Tibial artery (tissue), 4 donors: ENCODE results near the gene RALGPS2.
"Not testable (repeated sequence)": the region's sequence is repeated elsewhere in the genome, so short reads cannot be mapped to it uniquely, and the experiment has no call there.

ENCODE experiments used
- DNase-seq, 2 donors: peaks; one replicate each; pipeline ENCODE4 v3.0.0-alpha.2; 2019
- H3K27ac ChIP-seq, 2 donors: fragments of 200-600 bp; sonication (generic) in 1 of 2; 1 replicate in 1 of 2; 2 replicates in 1 of 2; pipeline ENCODE4 v1.5.1; 2018 to 2019; ENCODE audit warnings: mild to moderate bottlenecking in 1 of 2
- H3K27me3 ChIP-seq, 2 donors: fragments of 200-600 bp; sonication (generic) in 1 of 2; one replicate each; pipeline versions ENCODE4 v1.5.1 to v1.6.0; 2016 to 2019
- H3K36me3 ChIP-seq, 3 donors: fragments of 200-600 bp; sonication (generic) in 2 of 3; one replicate each; pipeline ENCODE4 v1.5.1; 2016 to 2019; ENCODE audit warnings: mild to moderate bottlenecking in 2 of 3
- H3K4me1 ChIP-seq, 4 donors: fragments of 200-600 bp; sonication (generic) in 2 of 4; 1 replicate in 3 of 4; 2 replicates in 1 of 4; pipeline ENCODE4 v1.5.1; 2016 to 2019
- H3K4me3 ChIP-seq, 2 donors: fragments of 200-600 bp; sonication (generic) in 1 of 2; 1 replicate in 1 of 2; 2 replicates in 1 of 2; pipeline ENCODE4 v1.5.1; 2018 to 2019; ENCODE audit warnings: mild to moderate bottlenecking in 2 of 2
- H3K9me3 ChIP-seq, 3 donors: fragments of 200-600 bp; sonication (generic) in 1 of 3; one replicate each; pipeline ENCODE4 v1.5.1; 2016 to 2019
- intact Hi-C: fragments of 100-400 bp; cut with DNase I; formaldehyde crosslinking; loops from one replicate; pipeline ENCODE4 v1.15.0; 2023; ENCODE audit warnings: low total_unique reads
- TF ChIP-seq, protein P1 (sequence below), 2 experiments: fragments of 200-600 bp in 1 of 2; fragments of 450-650 bp in 1 of 2; IDR thresholded peaks; one replicate each; pipeline ENCODE4 v1.5.1; 2017 to 2019; ENCODE audit warnings: antibody characterized with exemption in 2 of 2, mild to moderate bottlenecking in 1 of 2, moderate library complexity in 1 of 2

Gene RALGPS2

DNA sequence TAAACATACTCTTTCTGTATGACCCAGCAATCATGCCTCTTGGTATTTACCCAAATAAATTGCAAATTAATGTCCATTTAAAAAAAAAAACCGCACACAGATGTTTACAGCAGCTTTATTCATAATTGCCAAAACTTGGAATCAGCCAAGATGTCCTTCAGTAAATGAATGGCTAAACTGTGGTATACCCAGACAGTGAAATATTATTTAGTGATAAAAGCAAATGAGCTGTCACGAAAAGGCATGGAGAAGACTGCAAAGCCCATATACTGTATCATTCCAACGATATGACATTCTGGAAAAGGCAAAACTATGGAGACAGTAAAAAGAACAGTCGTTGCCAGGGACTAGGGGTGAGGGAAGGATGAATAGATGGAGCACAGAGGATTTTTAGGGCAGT lies 223.6 kb downstream of the RALGPS2 start:
- intact Hi-C loops = no loop called here
- no peak for DNase-seq
- Histone ChIP-seq H3K27ac (no peak overlapping the region), H3K36me3 (no peaks in the 10 kb centered on the region), H3K9me3 (no peaks in the 10 kb centered on the region), H3K4me1 (peaks cover 0 to 10% (median 3%) of the 10 kb centered on the region in 4 donors), H3K27me3 (no peaks in the 10 kb centered on the region), H3K4me3 (no peak overlapping the region)
- TF ChIP-seq, protein P1, sequence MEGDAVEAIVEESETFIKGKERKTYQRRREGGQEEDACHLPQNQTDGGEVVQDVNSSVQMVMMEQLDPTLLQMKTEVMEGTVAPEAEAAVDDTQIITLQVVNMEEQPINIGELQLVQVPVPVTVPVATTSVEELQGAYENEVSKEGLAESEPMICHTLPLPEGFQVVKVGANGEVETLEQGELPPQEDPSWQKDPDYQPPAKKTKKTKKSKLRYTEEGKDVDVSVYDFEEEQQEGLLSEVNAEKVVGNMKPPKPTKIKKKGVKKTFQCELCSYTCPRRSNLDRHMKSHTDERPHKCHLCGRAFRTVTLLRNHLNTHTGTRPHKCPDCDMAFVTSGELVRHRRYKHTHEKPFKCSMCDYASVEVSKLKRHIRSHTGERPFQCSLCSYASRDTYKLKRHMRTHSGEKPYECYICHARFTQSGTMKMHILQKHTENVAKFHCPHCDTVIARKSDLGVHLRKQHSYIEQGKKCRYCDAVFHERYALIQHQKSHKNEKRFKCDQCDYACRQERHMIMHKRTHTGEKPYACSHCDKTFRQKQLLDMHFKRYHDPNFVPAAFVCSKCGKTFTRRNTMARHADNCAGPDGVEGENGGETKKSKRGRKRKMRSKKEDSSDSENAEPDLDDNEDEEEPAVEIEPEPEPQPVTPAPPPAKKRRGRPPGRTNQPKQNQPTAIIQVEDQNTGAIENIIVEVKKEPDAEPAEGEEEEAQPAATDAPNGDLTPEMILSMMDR (IDR thresholded peaks at IDR 0.05) = no peak

DNA sequence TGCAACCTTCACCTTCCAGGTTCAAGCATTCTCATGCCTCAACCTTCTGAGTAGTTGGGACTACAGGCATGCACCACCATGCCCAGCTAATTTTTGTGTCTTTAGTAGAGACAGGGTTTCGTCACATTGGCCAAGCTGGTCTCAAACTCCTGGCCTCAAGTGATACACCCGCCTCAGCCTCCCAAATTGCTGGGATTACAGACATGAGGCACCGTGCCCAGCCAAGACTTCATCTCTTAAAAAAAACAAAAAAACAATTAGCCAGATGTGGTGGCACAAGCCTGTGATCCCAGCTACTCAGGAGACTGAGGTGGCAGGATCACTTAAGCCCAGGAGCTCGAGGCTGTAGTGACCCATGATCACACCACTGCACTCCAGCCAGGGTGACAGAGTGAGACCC lies 224.8 kb downstream of the RALGPS2 start:
- intact Hi-C loops, H3K27ac ChIP-seq, H3K27me3 ChIP-seq, H3K4me3 ChIP-seq, H3K9me3 ChIP-seq, H3K36me3 ChIP-seq: not testable (repeated sequence)
- peak in 1 of 2 donors; percentile 31 for DNase-seq
- peaks cover 0 to 15% (median 3%) of the 10 kb centered on the region in 4 donors for H3K4me1 ChIP-seq

DNA sequence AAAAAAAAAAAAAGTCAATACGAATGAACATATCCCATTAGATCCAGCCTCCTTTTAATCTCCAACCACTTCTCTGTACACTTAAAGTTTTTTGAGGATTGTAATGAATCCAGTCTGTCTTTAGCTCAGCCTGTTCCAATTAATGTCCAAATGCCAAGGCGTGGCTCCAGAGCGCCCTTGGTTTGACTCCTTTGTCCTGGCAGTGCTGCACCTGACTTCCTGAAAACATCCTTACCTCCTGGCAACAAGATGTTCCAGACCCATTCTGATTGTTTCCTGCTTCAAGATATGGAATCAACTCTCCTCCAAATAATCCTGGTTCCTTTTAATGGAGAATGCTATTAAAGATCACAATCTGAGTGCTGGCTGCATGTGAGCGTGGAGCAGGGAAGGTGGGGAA lies 226.6 kb downstream of the RALGPS2 start:
- peak in 1 of 2 donors; percentile 15 for DNase-seq
- Histone ChIP-seq H3K27me3 (no peaks in the 10 kb centered on the region), H3K36me3 (no peaks in the 10 kb centered on the region), H3K27ac (peak overlapping the region in 1 of 2 donors; percentile 23), H3K4me1 (peaks cover 0 to 15% (median 2%) of the 10 kb centered on the region in 4 donors), H3K4me3 (no peak overlapping the region), H3K9me3 (no peaks in the 10 kb centered on the region)
- intact Hi-C loops = no loop called here
- TF ChIP-seq, protein P1 (IDR thresholded peaks at IDR 0.05) = no peak

DNA sequence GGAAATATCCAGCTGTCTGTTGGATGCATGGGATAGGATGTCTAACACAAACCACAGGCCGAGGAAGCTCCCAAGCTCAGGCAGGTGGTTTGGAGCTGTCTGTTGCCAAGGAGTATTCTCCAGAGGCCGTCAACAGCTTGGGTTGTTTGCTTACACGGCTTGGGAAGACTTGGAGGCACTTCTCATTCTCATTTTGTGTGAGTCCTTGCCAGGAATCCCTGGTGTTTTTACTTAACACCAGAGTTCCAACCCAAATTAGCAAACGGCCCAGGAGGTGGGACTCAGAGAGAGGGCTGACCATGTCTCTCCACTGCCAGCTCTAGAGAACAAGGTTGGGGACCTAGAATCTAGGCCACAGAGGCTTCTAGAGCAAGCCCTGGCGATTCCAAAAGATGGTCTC lies 228.0 kb downstream of the RALGPS2 start:
- Histone ChIP-seq H3K4me1 (peaks cover 0 to 15% (median 2%) of the 10 kb centered on the region in 4 donors), H3K27me3 (no peaks in the 10 kb centered on the region), H3K27ac (peak overlapping the region; percentile 32), H3K9me3 (no peaks in the 10 kb centered on the region), H3K4me3 (no peak overlapping the region), H3K36me3 (no peaks in the 10 kb centered on the region)
- intact Hi-C loops = no loop called here
- DNase-seq = peak; percentile 57 to 73
- TF ChIP-seq, protein P1 (IDR thresholded peaks at IDR 0.05) = no peak

- Histone ChIP-seq H3K36me3 (no peaks in the 10 kb centered on the region), H3K4me3 (no peak overlapping the region), H3K27me3 (no peaks in the 10 kb centered on the region), H3K27ac (peak overlapping the region in 1 of 2 donors; percentile 32), H3K4me1 (peaks cover 0 to 15% (median 2%) of the 10 kb centered on the region in 4 donors), H3K9me3 (no peaks in the 10 kb centered on the region)
- peak in 1 of 2 donors; percentile 60 for DNase-seq
- TF ChIP-seq, protein P1 (IDR thresholded peaks at IDR 0.05) = no peak
- intact Hi-C loops = no loop called here
Measured at GRCh38 chr1:178953538-178954324, 228.7 kb downstream of the RALGPS2 start.

GRCh38 chr1:178954325-178954690 lies 229.3 kb downstream of the RALGPS2 start:
- TF ChIP-seq, protein P1 (IDR thresholded peaks at IDR 0.05) = no peak
- Histone ChIP-seq H3K27ac (no peak overlapping the region), H3K4me3 (no peak overlapping the region), H3K4me1 (peaks cover 0 to 15% (median 2%) of the 10 kb centered on the region in 4 donors), H3K27me3 (no peaks in the 10 kb centered on the region), H3K36me3 (no peaks in the 10 kb centered on the region), H3K9me3 (no peaks in the 10 kb centered on the region)
- intact Hi-C loops = no loop called here
- DNase-seq = peak in 1 of 2 donors; percentile 55
